ENCODE data around the gene LGR5.

The LGR5 gene

GRCh38 chr12:71425568-71426299 lies 13.9 kb upstream of the LGR5 start:
- Mint-ChIP-seq H3K36me3 (ENCODE audit: low read depth) (no peaks in the 10 kb centered on the region), H3K4me1 (ENCODE audit: low read depth) (no peaks in the 10 kb centered on the region), H3K27me3 (peaks cover 31% of the 10 kb centered on the region), H3K4me3 (no peak overlapping the region), H3K27ac (no peak overlapping the region), H3K9me3 (no peaks in the 10 kb centered on the region)
- DNase-seq = no peak

DNA sequence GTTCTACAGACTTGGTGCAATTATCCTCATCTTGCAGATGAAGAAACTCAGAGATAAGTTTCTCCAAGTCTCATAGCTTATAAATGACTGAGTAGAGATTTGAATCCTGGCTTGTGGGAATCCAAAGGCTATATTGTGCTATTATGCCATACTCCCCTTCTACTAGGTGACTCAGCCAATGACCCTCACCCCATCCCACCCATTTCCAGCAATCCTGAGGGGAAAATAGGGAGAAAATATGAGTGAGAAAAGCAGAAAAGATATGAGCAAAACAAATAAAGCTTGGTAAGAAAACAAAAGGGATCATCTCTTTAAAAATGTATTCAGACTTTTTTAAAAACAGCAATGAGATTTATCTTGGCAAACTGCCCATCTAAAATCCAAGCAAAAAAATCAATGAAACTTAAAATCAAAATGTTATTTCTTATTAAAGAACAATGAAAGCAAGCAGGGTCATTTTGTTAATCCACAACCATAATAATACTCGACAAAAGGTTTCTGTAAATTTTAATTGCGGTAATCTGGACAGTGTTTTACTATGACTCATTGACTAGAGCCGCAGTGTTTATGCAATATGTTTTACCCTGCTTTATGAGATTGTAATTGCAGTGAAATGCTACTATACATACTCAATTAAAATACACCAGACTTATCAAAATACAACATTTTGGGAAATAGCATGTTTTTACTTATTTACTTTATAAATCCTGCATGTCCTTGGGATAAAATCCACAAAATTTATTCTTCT lies 13.1 kb upstream of the LGR5 start:
- Mint-ChIP-seq H3K36me3 (ENCODE audit: low read depth) (no peaks in the 10 kb centered on the region), H3K27me3 (peaks cover 35% of the 10 kb centered on the region), H3K4me3 (no peak overlapping the region)

DNA sequence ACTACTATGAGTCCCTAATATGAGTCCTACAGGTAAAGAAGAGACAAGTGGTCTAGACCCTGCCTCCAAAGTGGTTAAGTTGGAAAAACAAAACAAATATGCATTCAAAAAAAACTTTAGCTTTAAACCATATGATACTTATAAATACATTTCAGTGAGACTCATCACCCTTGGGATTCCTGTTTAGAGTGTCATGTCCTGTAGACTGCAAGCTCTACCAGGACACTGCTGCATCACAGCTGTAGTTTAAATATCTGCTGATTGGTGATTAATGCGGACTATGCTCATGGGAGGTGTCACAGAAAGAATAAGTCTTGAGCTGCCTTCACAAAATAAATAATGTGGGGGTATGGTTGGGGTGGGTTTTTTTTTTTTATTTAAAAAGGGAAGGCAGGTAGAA lies 8.8 kb upstream of the LGR5 start:
- DNase-seq = no peak
- H3K4me3 Mint-ChIP-seq = no peak overlapping the region
- H3K27me3 Mint-ChIP-seq = peaks cover 47% of the 10 kb centered on the region
- H3K27ac Mint-ChIP-seq = no peak overlapping the region
- peaks cover 8% of the 10 kb centered on the region for H3K9me3 Mint-ChIP-seq
- no peaks in the 10 kb centered on the region for H3K4me1 Mint-ChIP-seq (ENCODE audit: low read depth)
- H3K36me3 Mint-ChIP-seq (ENCODE audit: low read depth) = no peaks in the 10 kb centered on the region

More for the DNA sequence above, 13.1 kb upstream of the LGR5 start:
- Mint-ChIP-seq H3K27ac (no peak overlapping the region), H3K4me1 (ENCODE audit: low read depth) (no peaks in the 10 kb centered on the region), H3K9me3 (no peaks in the 10 kb centered on the region)
- no peak for DNase-seq

DNA sequence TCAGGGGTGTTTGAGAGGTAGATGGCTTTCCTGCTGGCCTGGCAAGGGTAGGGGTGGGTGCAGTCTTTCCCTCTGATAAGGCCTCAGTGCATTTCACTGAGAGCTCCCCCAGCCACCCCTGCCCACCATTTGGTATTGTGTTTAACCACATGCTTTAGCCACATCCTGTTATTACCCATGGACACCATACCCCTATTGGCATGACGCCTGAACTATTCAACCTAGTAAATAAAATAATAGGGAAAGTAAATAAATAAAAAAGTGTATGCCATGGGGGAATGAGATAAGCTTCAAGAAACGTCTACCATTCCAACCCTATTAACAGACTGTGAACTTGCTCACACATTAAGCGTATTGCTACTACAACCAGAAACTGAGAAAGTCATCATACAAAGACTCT lies 7.6 kb upstream of the LGR5 start:
- H3K36me3 Mint-ChIP-seq (ENCODE audit: low read depth) = no peaks in the 10 kb centered on the region
- H3K4me3 Mint-ChIP-seq = no peak overlapping the region
- H3K27me3 Mint-ChIP-seq = peaks cover 56% of the 10 kb centered on the region
- no peaks in the 10 kb centered on the region for H3K4me1 Mint-ChIP-seq (ENCODE audit: low read depth)
- no peak for DNase-seq
- H3K27ac Mint-ChIP-seq = no peak overlapping the region
- peaks cover 18% of the 10 kb centered on the region for H3K9me3 Mint-ChIP-seq

- Mint-ChIP-seq H3K27me3 (peaks cover 61% of the 10 kb centered on the region), H3K9me3 (peaks cover 20% of the 10 kb centered on the region), H3K4me3 (no peak overlapping the region), H3K27ac (no peak overlapping the region), H3K36me3 (ENCODE audit: low read depth) (no peaks in the 10 kb centered on the region), H3K4me1 (ENCODE audit: low read depth) (no peaks in the 10 kb centered on the region)
- no peak for DNase-seq
Observed at GRCh38 chr12:71432936-71433335, 6.7 kb upstream of the LGR5 start.

DNA sequence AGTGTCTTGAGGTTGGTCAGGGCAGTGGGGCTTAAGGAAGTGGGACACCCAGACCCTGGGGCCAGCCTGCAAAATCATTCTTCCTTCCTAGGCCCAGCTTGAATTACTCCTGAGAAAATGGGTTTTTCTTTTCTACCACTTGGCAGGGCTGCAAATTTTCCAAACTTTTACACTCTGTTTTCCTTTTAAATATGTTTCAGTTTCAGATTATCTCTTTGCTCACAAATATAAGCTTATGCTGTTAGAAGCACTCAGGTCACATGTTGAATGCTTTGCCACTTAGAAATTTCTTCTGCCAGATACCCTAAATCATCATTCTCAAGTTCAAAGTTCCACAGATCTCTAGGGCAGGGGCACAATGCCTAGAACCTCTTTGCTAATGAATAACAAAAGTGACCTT lies 2.9 kb upstream of the LGR5 start:
- Mint-ChIP-seq H3K4me1 (ENCODE audit: low read depth) (peaks cover 20% of the 10 kb centered on the region), H3K9me3 (peaks cover 20% of the 10 kb centered on the region), H3K4me3 (no peak overlapping the region), H3K27ac (no peak overlapping the region), H3K36me3 (ENCODE audit: low read depth) (no peaks in the 10 kb centered on the region), H3K27me3 (peaks cover 87% of the 10 kb centered on the region)
- no peak for DNase-seq

GRCh38 chr12:71438670-71439361 lies 782 bp upstream of the LGR5 start:
- DNase-seq = no peak
- H3K9me3 Mint-ChIP-seq = peaks cover 20% of the 10 kb centered on the region
- peak overlapping the region; percentile 72 for H3K4me3 Mint-ChIP-seq
- no peak overlapping the region for H3K27ac Mint-ChIP-seq
- H3K36me3 Mint-ChIP-seq (ENCODE audit: low read depth) = no peaks in the 10 kb centered on the region
- H3K27me3 Mint-ChIP-seq = peaks cover 87% of the 10 kb centered on the region
- peaks cover 20% of the 10 kb centered on the region for H3K4me1 Mint-ChIP-seq (ENCODE audit: low read depth)

DNA sequence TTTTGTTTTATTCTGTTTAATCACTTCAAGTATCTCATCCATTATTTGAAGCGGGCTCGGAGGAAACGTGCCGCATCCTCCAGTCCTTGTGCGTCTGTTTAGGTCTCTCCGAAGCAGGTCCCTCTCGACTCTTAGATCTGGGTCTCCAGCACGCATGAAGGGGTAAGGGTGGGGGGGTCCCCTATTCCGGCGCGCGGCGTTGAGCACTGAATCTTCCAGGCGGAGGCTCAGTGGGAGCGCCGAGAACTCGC lies 311 bp upstream of the LGR5 start:
- DNase-seq = no peak
- Mint-ChIP-seq H3K4me1 (ENCODE audit: low read depth) (peaks cover 20% of the 10 kb centered on the region), H3K27ac (no peak overlapping the region), H3K27me3 (peaks cover 82% of the 10 kb centered on the region), H3K4me3 (peak overlapping the region; percentile 72), H3K9me3 (peaks cover 17% of the 10 kb centered on the region), H3K36me3 (ENCODE audit: low read depth) (no peaks in the 10 kb centered on the region)

GRCh38 chr12:71440345-71440762 lies 756 bp downstream of the LGR5 start:
- Mint-ChIP-seq H3K27ac (no peak overlapping the region), H3K4me1 (ENCODE audit: low read depth) (peaks cover 20% of the 10 kb centered on the region), H3K27me3 (peaks cover 84% of the 10 kb centered on the region), H3K4me3 (peak overlapping the region; percentile 72), H3K9me3 (peaks cover 16% of the 10 kb centered on the region), H3K36me3 (ENCODE audit: low read depth) (no peaks in the 10 kb centered on the region)
- no peak for DNase-seq

DNA sequence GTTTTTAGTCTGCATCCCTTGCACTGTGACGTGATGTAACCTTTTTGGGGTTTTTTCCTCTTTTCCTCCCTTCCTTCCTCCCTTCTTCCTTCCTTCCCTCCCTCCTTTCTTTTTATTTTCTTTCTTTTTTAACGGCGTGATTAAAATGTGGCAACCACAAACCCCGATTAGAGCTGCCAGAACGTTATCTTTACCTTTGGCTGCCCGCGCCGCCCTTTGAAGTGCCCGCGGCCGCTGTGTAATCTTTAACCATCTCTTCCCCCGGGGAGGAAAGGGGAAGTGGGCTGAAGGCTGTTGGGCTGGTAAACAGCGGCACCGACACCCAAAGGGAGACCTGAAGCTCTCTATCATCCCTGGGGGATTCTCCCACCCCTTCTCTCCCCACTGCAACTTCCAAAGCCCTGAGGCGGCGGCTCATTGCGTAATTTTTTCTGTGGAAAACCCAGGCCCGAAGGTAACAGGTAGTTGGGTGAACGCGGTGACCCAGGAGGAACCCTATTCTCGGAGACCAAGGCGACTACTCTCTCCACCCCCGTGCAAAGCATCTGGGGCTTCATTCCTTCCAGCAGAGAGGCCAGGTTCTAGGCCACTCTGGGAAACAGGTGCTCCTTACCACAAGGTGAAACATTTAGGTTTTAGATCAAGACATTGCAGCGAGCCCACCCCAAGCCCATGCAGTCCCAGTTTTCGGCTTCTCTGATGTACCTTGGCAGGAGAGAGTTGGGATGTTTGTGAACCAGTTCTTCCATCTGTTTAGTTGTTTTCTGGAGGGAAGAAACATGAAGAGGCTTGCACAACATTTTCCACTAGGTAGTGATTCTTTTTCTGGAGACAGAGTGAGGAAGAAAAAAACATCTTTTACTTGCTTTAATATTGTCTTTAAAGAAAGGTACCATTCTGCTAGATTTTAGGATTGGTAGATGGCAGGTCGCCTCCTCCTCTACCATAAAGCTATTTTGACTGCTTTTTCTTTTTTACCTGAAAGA lies 1.5 kb downstream of the LGR5 start:
- no peak for DNase-seq
- Mint-ChIP-seq H3K4me1 (ENCODE audit: low read depth) (peaks cover 20% of the 10 kb centered on the region), H3K9me3 (peaks cover 9% of the 10 kb centered on the region), H3K27ac (no peak overlapping the region), H3K4me3 (peak overlapping the region; percentile 72), H3K27me3 (peaks cover 82% of the 10 kb centered on the region), H3K36me3 (ENCODE audit: low read depth) (no peaks in the 10 kb centered on the region)

DNA sequence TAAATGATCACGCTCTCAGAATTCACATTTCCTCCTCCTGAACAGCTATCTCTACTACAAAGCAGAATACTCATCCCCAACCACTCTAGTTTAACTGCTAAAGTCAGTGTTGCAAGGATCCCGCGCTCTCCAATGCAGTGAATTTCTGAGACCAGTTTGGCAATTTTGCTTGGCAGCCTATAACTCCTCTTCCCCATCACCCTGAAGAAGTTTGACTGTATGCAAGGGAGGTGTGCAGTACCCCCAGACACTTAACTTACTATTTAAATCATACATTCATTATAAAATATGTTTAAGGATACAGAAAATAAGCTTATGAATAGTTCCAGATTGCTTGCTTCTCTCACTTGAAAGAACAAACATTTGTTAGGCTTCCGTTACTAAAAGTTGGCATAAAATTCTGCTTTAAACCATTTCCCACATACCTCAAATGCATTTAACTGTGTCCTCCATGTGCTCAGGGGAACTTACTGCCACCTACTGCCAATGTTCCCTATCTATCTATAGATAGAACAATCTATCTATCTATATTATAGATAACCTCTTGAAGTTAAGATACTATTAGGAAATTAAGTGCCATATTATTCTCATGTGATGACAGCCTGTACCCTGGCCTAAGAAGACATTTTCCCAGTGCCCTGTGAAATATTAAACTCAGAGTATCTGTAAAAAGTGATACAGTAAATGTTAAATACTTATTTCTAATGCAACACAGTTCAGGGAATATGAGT lies 2.4 kb downstream of the LGR5 start:
- no peak overlapping the region for H3K4me3 Mint-ChIP-seq
- peaks cover 74% of the 10 kb centered on the region for H3K27me3 Mint-ChIP-seq

GRCh38 chr12:71442567-71442931 lies 3.0 kb downstream of the LGR5 start:
- Mint-ChIP-seq H3K27me3 (peaks cover 69% of the 10 kb centered on the region), H3K27ac (no peak overlapping the region), H3K36me3 (ENCODE audit: low read depth) (no peaks in the 10 kb centered on the region), H3K4me3 (no peak overlapping the region), H3K4me1 (ENCODE audit: low read depth) (peaks cover 20% of the 10 kb centered on the region), H3K9me3 (no peaks in the 10 kb centered on the region)
- DNase-seq = no peak

More for the DNA sequence above, 2.4 kb downstream of the LGR5 start:
- no peak for DNase-seq
- Mint-ChIP-seq H3K9me3 (peaks cover 2% of the 10 kb centered on the region), H3K27ac (no peak overlapping the region), H3K4me1 (ENCODE audit: low read depth) (peaks cover 20% of the 10 kb centered on the region), H3K36me3 (ENCODE audit: low read depth) (no peaks in the 10 kb centered on the region)

- DNase-seq = no peak
- peaks cover 58% of the 10 kb centered on the region for H3K27me3 Mint-ChIP-seq
- H3K4me1 Mint-ChIP-seq (ENCODE audit: low read depth) = peaks cover 11% of the 10 kb centered on the region
- H3K36me3 Mint-ChIP-seq (ENCODE audit: low read depth) = no peaks in the 10 kb centered on the region
- no peaks in the 10 kb centered on the region for H3K9me3 Mint-ChIP-seq
- no peak overlapping the region for H3K27ac Mint-ChIP-seq
- H3K4me3 Mint-ChIP-seq = no peak overlapping the region
Observed at GRCh38 chr12:71445071-71445470, 5.5 kb downstream of the LGR5 start.

DNA sequence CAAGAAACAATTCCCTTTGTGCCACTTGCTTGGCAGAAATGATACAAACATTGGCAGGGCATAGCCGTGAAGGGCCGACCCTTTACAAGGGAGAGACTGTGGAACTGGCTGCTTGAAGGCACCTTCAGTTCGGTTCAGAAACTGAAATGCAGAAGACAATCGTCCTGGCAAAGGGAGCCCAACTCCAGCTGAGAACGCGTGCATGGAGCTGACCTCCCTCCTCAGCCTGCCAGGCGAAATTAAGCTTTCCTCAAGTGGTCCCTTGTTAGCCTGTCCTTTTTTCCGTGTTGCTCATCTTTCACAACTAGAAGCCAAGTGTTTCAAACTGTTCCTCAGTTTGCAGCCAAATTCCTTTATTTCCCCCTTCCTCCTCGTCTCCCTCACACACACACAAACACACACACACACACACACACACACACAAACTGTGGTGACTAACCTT lies 8.1 kb downstream of the LGR5 start:
- H3K27ac Mint-ChIP-seq = no peak overlapping the region
- no peaks in the 10 kb centered on the region for H3K9me3 Mint-ChIP-seq
- peaks cover 50% of the 10 kb centered on the region for H3K27me3 Mint-ChIP-seq
- no peak overlapping the region for H3K4me3 Mint-ChIP-seq
- H3K36me3 Mint-ChIP-seq (ENCODE audit: low read depth) = no peaks in the 10 kb centered on the region
- no peak for DNase-seq
- no peaks in the 10 kb centered on the region for H3K4me1 Mint-ChIP-seq (ENCODE audit: low read depth)

Measured in activated T-cell treated with anti-CD3 and anti-CD28 coated beads, Interleukin-2, amount 50 U/mL, for 24 hours (primary cell).